ENCODE data around the gene AP1S3.

The AP1S3 gene

DNA sequence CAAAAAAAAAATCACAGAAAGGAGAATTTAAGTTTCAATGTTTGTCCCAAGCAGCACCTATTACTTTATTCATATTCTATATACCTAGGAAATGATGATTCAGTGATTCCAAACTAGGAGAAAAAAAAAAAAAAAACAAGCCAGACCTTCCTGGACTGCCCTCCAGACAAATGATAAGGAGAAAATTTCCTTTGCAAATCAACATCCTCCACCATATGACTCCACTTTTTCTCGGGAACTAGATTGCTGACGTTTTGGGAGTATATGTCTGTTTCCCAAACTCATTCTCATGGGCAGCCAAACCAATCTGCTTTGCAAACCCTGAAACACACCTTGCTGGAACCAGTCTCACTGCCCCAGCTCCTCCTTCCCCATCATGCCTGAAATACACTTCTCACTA lies 16.8 kb downstream of the AP1S3 start:
- H2AFZ ChIP-seq (ENCODE audit: low read length): no peak overlapping the region
- no peaks in the 10 kb centered on the region for H3K4me1 ChIP-seq (ENCODE audit: insufficient read depth, low read length, poor library complexity, severe bottlenecking)

DNA sequence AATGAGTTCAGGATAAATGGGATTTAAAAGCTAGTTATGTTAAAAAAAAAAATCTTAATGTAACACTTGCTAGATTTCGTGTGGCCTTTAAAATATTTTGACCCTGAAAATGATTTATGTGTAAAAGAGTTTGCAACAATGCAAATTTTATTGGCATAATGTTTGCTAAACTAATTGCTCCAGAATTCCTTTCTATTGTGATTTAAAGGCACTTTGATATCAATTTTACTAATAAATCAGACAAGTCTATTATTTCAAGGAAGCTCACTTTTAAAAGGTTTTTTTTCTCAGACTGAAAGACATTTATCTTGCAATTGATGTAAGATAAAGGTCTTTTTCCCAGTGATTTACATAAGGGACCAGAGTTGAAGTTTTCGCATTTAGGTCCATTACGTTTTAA lies 17.5 kb downstream of the AP1S3 start:
- Histone ChIP-seq H3K79me2 (ENCODE audit: insufficient read depth, low read length) (no peaks in the 10 kb centered on the region), H3K4me1 (ENCODE audit: insufficient read depth, low read length, poor library complexity, severe bottlenecking) (no peaks in the 10 kb centered on the region), H3K36me3 (ENCODE audit: insufficient read depth, low read length) (no peaks in the 10 kb centered on the region), H2AFZ (ENCODE audit: low read length) (no peak overlapping the region), H3F3A (ENCODE audit: low read depth) (no peaks in the 10 kb centered on the region), H4K20me1 (ENCODE audit: insufficient read depth, low read length, poor library complexity, severe bottlenecking) (no peaks in the 10 kb centered on the region), H3K4me2 (ENCODE audit: low read depth, low read length, poor library complexity, severe bottlenecking) (no peak overlapping the region), H3K9me3 (ENCODE audit: insufficient read depth, low read depth, low read length) (no peaks in the 10 kb centered on the region), H3K9me2 (replicated peaks; ENCODE audit: low read depth, low read length) (no peaks in the 10 kb centered on the region), H3K4me3 (ENCODE audit: low read length, poor library complexity, severe bottlenecking) (no peak overlapping the region), H3K27me3 (ENCODE audit: insufficient read depth, low read length, poor library complexity, severe bottlenecking) (no peaks in the 10 kb centered on the region), H3K9ac (ENCODE audit: low read depth, low read length, poor library complexity, severe bottlenecking) (no peak overlapping the region)
- TF ChIP-seq, protein P1, sequence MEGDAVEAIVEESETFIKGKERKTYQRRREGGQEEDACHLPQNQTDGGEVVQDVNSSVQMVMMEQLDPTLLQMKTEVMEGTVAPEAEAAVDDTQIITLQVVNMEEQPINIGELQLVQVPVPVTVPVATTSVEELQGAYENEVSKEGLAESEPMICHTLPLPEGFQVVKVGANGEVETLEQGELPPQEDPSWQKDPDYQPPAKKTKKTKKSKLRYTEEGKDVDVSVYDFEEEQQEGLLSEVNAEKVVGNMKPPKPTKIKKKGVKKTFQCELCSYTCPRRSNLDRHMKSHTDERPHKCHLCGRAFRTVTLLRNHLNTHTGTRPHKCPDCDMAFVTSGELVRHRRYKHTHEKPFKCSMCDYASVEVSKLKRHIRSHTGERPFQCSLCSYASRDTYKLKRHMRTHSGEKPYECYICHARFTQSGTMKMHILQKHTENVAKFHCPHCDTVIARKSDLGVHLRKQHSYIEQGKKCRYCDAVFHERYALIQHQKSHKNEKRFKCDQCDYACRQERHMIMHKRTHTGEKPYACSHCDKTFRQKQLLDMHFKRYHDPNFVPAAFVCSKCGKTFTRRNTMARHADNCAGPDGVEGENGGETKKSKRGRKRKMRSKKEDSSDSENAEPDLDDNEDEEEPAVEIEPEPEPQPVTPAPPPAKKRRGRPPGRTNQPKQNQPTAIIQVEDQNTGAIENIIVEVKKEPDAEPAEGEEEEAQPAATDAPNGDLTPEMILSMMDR (conservative IDR thresholded peaks at IDR 0.05; ENCODE audit: low read length): no peak
- TF ChIP-seq EZH2phosphoT487 (IDR thresholded peaks at IDR 0.05; ENCODE audit: borderline replicate concordance): no peak

More for the DNA sequence above, 16.8 kb downstream of the AP1S3 start:
- Histone ChIP-seq H3F3A (ENCODE audit: low read depth) (no peaks in the 10 kb centered on the region), H3K79me2 (ENCODE audit: insufficient read depth, low read length) (no peaks in the 10 kb centered on the region), H3K9me3 (ENCODE audit: insufficient read depth, low read depth, low read length) (no peaks in the 10 kb centered on the region), H3K4me2 (ENCODE audit: low read depth, low read length, poor library complexity, severe bottlenecking) (no peak overlapping the region), H3K4me3 (ENCODE audit: low read length, poor library complexity, severe bottlenecking) (no peak overlapping the region), H3K27me3 (ENCODE audit: insufficient read depth, low read length, poor library complexity, severe bottlenecking) (no peaks in the 10 kb centered on the region), H3K9ac (ENCODE audit: low read depth, low read length, poor library complexity, severe bottlenecking) (no peak overlapping the region), H3K9me2 (replicated peaks; ENCODE audit: low read depth, low read length) (no peaks in the 10 kb centered on the region), H4K20me1 (ENCODE audit: insufficient read depth, low read length, poor library complexity, severe bottlenecking) (no peaks in the 10 kb centered on the region), H3K36me3 (ENCODE audit: insufficient read depth, low read length) (no peaks in the 10 kb centered on the region)
- TF ChIP-seq, protein P1 (conservative IDR thresholded peaks at IDR 0.05; ENCODE audit: low read length): no peak
- TF ChIP-seq EZH2phosphoT487 (IDR thresholded peaks at IDR 0.05; ENCODE audit: borderline replicate concordance): no peak

DNA sequence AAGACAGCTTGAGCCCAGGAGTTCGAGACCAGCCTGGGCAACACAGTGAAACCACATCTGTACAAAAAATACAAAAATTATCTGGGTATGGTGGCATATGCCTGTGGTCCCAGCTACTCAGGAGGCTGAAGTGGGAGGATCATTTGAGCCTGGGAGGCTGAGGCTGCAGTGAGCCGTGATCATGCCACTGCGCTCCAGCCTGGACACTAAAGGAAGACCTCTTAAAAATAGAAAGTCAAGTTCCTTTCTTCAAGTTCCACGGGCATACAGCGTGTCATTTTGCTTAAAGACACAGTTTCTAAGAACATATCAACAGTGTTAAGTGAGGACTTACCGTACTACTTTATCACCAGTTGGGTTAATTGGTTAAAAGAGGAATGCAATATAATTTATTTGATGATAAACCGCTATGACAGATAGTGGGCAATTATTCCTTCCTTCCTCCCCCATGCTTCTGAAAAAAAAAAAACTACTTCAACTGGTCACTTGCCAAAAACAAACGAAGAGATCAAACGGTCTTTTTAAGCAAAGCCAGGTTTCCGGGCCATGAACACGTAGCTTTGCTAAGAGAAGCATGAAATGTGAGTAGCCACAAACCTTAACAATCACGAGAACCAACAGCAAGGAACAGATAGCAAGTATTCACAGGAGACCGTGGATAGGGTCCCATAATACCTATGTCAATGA lies 21.4 kb downstream of the AP1S3 start:
- H3K4me1 ChIP-seq (ENCODE audit: insufficient read depth, low read length, poor library complexity, severe bottlenecking): no peaks in the 10 kb centered on the region
- H3K4me2 ChIP-seq (ENCODE audit: low read depth, low read length, poor library complexity, severe bottlenecking): no peak overlapping the region
- no peaks in the 10 kb centered on the region for H3K27me3 ChIP-seq (ENCODE audit: insufficient read depth, low read length, poor library complexity, severe bottlenecking)
- no peaks in the 10 kb centered on the region for H3K9me3 ChIP-seq (ENCODE audit: insufficient read depth, low read depth, low read length)
- H3K4me3 ChIP-seq (ENCODE audit: low read length, poor library complexity, severe bottlenecking): no peak overlapping the region
- H3F3A ChIP-seq (ENCODE audit: low read depth): no peaks in the 10 kb centered on the region
- no peaks in the 10 kb centered on the region for H4K20me1 ChIP-seq (ENCODE audit: insufficient read depth, low read length, poor library complexity, severe bottlenecking)
- H2AFZ ChIP-seq (ENCODE audit: low read length): no peak overlapping the region
- TF ChIP-seq, protein P1 (conservative IDR thresholded peaks at IDR 0.05; ENCODE audit: low read length): no peak
- TF ChIP-seq EZH2phosphoT487 (IDR thresholded peaks at IDR 0.05; ENCODE audit: borderline replicate concordance): no peak
- no peaks in the 10 kb centered on the region for H3K36me3 ChIP-seq (ENCODE audit: insufficient read depth, low read length)
- H3K9me2 ChIP-seq (replicated peaks; ENCODE audit: low read depth, low read length): no peaks in the 10 kb centered on the region
- H3K9ac ChIP-seq (ENCODE audit: low read depth, low read length, poor library complexity, severe bottlenecking): no peak overlapping the region
- H3K79me2 ChIP-seq (ENCODE audit: insufficient read depth, low read length): no peaks in the 10 kb centered on the region

Measured in Loucy (cell line).